NCI-H1092 treated with DMSO at 0.1 percent for 48 hours (cell line): ENCODE results near the gene ACSS1.

Experiments used
- DNase-seq: peaks from one replicate; lab custom pipeline; 2025; lab: John Stamatoyannopoulos, UW

The ACSS1 gene

GRCh38 chr20:25058847-25059810 is 1.2 kb upstream of the ACSS1 start:
- DNase-seq, result no peak

- DNase-seq, result no peak
Observed at GRCh38 chr20:25057234-25058050, 497 bp downstream of the ACSS1 start.

GRCh38 chr20:25056690-25057233 is 1.2 kb downstream of the ACSS1 start:
- DNase-seq, result no peak

DNA sequence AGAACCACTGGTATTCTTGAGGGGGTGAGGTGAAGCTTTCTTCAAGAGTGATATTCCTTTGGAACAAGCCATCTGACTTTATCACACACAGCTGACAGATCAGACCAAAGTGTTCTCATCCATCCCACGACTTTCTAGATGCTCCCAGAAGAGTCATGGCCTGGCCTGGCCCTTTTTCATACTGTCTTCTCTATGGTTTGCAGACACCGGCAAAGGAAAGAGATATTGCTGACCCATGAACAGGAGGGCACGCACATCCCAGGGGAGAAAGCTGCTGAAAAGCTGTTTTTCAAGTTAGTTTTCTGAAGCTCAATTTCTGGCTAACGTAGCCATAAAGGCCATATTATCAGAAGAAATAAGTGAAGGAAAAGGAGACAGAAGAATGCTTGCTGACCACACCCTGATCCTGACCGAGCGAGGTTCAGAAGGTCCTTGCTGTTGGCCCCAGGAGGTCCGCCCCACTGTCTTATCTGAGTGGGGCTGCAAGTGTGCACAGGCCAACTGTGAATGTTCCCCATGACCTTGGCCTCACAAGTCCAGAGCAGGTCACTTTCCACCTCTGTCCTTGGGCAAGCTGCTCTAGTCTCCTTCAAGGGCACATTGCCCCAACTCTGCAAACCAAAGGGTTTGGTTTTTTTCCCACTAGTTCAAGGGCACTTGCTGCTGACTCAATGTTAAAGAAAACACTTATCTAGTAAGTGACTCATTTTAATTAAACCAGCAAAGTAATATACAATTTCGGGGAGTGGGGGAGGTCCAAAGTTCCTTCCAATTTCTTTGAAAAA is 2.0 kb downstream of the ACSS1 start:
- no peak for DNase-seq

DNA sequence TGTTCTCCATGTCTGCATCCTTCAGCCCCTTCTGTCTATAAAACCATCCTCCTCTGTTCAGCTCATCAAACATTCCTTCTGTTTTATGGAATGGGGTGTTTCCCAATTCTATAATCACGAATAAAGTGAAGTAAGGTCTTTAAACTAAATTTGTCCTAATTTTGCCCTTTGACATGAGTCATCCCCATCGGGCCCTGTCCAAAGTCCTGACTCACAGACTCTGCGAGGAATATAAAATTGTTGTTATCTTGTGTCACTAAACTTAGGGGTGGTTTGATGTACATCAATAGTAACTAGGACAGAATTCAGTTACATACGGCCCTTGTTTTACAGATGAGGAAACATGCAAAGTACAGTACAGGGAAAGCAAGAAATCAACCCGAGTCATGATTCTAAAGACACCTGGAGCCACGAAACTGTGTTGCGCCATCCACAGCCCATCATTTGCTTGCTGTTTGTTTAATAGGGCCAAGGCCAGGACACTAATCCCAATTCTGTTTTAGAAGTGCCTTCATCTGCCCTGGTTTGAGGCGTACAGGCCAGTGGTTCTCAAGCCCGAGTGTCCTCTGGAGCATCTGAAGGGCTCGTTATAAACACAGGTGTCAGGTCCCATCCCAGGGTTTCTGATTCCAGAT is 2.8 kb downstream of the ACSS1 start:
- no peak for DNase-seq

GRCh38 chr20:25054096-25054820 is 3.7 kb downstream of the ACSS1 start:
- DNase-seq, result no peak

- DNase-seq, result no peak
Observed at GRCh38 chr20:25053255-25054031, 4.5 kb downstream of the ACSS1 start.

GRCh38 chr20:25052255-25053194 is 5.4 kb downstream of the ACSS1 start:
- DNase-seq, result no peak

DNA sequence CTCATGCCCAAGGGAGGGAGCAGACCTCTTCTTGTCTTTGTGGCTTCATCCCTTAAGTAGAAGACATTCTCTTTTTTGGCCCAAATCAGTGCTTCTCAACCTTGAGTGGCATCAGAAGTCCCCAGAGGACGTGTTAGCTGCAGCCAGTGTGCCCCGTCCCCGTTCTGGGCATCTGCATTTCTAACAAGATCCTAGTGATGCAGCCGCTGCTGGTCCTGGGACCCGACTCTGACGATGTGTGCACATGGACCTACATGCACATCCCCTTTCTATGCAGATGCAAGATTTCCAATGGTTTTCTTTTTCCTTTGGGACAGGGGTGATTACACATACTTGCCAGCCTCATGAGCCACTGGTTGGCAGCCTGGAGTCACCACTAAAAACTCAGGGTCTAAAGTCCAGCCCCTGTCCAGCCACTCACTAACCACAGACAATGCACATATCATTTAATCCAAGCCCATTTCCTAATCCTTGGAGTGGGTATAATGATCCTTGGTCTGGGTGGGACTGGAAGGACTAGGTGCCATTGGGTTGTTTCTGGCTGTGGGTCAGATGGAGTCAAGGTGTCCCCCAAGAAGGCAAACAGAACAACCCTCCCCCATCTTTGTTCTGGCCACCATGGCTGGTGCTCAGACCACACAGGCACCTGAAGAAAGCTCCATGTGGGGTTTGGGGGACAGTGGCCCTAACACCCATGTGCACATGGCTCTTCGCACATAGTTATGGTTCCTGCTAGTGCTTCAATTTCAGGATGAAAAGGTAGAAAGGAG is 6.4 kb downstream of the ACSS1 start:
- no peak for DNase-seq

- no peak for DNase-seq
Observed at GRCh38 chr20:25050501-25051350, 7.2 kb downstream of the ACSS1 start.

DNA sequence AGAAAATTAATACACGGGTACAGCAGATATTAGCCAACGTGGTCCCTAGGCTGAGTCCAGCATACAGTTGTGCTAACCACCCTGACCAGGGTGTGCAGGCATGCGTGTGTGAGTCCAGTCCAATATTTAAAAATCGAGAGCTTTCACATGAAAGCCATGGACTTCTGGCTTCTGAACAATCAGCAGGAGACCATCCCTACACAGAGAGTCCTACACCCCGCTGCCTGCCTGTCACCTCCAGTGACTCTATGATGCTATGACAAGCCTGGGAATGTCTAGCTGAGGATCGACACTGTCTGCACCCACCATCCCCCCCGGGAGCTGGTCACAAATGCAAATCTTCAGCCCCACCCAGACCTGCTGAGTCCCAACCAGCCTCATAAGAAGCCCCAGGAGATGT is 7.9 kb downstream of the ACSS1 start:
- DNase-seq, result no peak

DNA sequence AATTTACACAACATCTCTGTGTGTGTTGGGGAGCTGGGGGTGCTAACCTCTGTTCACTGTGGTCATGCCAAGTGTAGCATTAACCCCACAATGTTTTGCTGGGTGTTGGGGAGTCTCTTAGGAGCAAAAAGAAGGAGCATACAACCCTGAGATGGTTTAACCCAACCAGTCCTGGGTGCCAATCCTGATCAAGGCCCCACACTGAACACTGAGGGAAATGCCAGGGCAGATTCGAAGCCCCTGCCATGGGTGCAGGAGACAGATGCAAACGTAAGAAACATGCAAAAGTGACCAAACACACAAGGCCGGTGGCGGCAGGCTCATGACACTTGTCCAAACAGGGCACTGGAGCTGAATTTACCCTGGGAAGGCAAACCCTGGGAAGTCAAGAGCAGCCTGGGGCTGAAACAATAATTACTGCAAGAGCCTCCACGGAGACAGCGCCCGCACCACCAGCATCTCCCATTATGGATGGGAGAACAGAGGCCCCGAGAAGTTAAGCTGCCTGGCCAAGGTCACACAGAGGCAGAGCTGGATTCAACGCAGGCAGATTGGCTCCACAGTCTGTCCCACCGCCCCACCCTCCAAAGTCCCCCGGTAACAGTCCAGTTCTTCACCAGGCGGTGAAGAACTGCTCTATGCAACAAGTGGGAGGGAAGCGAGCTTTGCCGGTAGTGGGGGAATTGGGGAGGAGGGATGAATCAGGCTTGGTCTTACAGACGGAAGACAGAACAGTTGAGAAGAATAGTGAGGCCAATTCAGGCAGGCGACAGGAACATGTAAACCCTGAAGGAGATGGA is 8.5 kb downstream of the ACSS1 start:
- DNase-seq, result no peak

DNA sequence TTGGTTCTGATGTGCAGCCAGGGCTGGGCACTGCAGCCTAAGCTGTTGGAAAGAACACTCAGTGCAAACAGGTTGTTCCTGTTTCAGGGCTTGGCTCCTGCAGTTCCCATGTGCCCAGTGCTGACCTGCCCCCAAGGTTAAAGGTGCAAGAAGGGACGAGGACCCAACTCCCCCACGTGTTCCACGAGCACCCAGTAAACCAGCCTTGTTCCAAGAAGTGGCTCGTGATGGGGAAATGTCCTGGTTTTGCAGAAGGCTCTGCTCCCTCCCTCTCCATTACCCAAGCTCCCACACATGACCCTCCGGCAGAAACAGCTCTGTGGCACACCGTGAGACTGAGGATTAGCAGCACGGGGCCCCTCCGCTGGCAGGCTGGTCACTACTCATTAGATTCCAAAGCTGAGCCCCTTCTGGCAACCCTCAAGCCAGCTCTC is 9.4 kb downstream of the ACSS1 start:
- no peak for DNase-seq

- DNase-seq, result no peak
Observed at GRCh38 chr20:25047766-25048165, 10.2 kb downstream of the ACSS1 start.

- DNase-seq, result no peak
Observed at GRCh38 chr20:25046736-25047666, 10.9 kb downstream of the ACSS1 start.
